GM21390 (cell line): ENCODE measurements around the gene ZNF479.
"Not testable (repeated sequence)": the region's sequence is repeated elsewhere in the genome, so short reads cannot be mapped to it uniquely, and the experiment has no call there.

Experiments used
- ATAC-seq: cut with Tn5 transposase; IDR thresholded peaks from one replicate; pipeline ENCODE4 v1.9.1; 2021; ENCODE audit not compliant: unreplicated experiment

The ZNF479 gene

DNA sequence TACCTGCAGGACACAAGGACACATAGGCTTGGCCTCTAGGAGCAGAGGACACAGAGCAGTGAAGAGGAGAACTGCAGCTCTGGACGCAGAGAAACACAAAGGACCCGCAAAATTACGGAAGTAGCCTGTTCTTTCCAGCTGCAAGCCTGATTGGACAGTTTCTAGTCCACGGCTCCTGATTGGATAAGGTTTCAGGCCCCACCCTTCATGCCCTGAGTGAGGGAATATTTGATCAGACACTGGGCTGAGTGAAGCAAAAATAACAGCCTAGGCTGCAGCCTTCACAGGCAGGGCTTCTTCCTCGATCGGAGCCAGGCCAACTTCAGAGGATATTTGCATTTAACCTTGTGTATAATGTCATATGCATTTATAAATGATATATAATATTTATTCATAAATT, at the start of gene ZNF479:
TSS of gene ZNF479 (minus strand) at position 101 of the 400 bp plus-strand sequence. CDS start 112 bp downstream, outside the sequence.
- not testable (repeated sequence) for ATAC-seq

DNA sequence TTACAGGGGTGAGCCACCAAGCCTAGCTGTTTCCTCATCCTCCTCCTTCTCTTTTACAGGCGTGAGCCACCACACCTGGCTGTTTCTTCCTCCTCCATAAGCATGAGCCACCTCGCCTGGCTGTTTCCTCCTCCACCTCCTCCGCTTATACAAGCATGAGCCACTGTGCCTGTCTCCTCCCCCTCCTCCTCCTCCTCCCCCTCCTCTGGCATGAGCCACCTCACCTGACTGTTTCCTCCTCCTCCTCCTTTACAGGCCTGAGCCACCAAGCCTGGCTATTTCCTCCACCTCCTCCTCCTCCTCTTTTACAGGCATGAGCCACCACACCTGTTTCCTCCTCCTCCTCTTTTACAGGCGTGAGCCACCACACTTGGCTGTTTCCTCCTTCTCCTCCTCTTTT, 49.8 kb upstream of the ZNF479 start:
- no peak for ATAC-seq

- no peak for ATAC-seq
Observed at GRCh38 chr7:57181281-57181680, 49.0 kb upstream of the ZNF479 start.

DNA sequence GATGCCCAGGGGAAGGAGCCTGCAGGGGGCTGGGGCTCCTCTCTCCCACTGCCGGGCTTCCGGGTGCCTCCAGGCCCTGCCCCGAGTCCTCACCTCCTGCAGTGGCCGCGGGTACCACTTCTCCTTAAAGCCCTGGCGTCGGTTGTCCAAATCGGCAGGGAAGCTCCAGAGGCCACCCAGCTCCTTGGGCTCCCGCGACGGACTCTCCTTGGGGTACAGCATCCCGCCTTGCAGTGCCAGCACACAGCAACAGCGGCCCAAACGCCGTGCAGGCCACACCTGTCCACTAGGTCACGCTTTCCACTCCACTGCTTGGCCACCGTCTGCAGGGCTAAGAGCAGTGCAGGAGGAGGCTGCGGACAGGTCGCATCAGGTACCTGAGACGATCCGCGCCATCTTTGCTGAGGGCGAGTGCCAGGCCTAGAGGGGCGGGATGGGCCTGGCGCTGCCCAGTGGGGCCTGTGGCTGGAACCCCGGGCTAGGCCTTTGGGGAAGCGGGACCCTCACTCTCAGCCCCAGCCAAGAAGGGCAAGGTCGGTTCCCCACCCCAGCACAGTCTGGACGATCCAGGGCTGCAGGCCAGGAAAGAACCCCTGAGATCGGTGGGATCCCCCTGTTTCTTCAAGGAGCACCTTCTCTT, 47.7 kb upstream of the ZNF479 start:
- ATAC-seq = no peak

DNA sequence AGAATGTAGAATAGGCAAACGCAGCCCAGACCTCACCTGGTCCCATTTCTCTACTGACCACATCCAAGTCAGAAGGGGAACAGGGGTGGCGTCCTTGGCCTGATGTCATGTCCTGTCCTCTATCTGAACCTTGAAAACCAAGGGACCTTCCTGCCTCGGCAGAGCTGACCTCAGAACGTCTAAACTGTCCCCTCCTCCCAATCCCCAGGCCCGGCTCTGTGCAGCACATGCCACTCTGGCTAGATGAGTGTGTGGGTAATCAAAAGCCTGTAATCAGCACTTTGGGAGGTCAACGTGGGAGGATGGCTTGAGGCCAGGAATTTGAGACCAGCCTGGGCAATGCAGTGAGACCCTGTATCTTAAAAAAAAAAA, 46.5 kb upstream of the ZNF479 start:
- no peak for ATAC-seq

- ATAC-seq = no peak
Observed at GRCh38 chr7:57177856-57178767, 45.9 kb upstream of the ZNF479 start.

- ATAC-seq = no peak
Observed at GRCh38 chr7:57176928-57177635, 44.8 kb upstream of the ZNF479 start.

GRCh38 chr7:57165285-57165899, 33.2 kb upstream of the ZNF479 start:
- no peak for ATAC-seq

DNA sequence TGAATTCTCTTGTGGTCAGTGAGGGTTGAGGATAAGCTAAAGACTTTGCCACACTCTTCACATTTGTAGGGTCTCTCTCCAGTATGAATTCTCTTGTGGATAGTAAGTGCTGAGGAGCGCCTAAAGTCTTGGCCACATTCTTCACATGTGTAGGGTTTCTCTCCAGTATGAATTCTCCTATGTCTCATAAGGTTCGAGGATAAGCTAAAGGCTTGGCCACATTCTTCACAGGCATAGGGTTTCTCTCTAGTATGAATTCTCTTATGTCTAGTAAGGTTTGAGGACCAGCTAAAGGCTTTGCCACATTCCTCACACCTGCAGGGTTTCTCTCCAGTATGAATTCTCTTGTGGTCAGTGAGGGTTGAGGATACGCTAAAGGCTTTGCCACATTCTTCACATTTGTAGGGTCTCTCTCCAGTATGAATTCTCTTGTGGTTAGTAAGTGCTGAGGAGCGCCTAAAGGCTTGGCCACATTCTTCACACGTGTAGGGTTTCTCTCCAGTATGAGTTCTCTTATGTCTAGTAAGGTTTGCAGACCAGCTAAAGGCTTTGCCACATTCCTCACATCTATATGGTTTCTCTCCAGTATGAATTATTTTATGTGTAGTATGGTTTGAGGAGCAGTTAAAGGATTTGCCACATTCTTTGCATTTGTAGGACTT, 12.0 kb downstream of the ZNF479 start:
- ATAC-seq = not testable (repeated sequence)
